Measurements from ENCODE around the gene CES5A.
"Not testable (repeated sequence)": the region's sequence is repeated elsewhere in the genome, so short reads cannot be mapped to it uniquely, and the experiment has no call there.

Gene CES5A

DNA sequence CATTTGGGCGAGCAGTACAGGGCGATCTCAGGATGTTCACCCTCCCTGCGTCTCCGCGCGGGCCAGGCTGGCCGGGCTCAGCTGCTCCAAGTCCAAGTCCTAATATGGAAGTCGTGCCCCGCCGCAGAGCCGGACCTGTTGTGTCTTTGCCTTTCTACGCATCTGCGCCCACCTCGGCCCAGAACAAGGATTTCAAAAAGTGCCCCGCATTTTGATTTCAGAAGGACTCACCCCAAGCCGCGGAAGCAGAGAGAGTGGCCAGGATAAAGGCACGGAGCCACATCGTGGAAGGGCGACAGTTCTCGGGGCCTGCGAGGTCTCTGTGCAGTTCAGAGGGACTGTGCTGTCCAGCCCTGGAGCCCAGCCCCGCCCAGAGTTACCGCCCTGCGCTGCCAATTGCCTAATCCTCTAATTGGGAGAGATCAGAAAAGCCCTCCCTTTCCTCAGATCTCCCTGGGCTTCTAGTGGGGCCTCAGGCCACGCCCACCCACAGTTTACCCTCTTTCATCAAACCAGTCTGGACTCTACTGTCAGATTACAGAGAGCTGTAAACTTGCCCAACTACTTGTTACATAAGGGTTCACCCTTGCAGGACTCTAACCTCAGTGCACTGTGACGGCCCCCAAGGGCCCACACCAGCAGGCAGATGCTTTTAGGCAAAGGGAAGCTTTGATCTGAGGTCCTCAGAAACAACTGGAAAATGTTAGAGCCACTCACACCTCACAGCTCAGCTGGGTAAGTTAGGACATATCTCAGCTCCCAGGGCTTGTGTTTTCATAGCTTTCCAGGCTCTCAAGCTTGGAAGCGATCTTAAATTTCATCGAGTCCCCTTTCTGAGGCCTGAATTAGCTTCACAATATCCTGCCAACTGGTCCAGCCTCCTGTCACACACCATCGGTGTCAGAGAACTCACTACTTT, 42.1 kb downstream of the CES5A start, which contains the start of gene CES1:
CES1 (minus strand) TSS at position 324 of the 919 bp plus-strand sequence; CDS start at position 283, 41 bp downstream.
- Histone ChIP-seq H3K36me3 (replicated peaks; ENCODE audit: low read depth, low read length) (no peaks in the 10 kb centered on the region), H3K4me2 (ENCODE audit: low read length) (peak within 1 kb of the TSS; percentile 23), H3K27ac (ENCODE audit: low read length) (no peak within 1 kb of the TSS), H3K79me2 (ENCODE audit: low read length) (no peaks in the 10 kb centered on the region), H4K20me1 (ENCODE audit: insufficient read depth, low read length) (no peaks in the 10 kb centered on the region), H3K4me1 (ENCODE audit: low read length) (peaks cover 12% of the 10 kb centered on the region), H3K9ac (ENCODE audit: low read length) (no peak within 1 kb of the TSS), H3K9me3 (ENCODE audit: insufficient read depth, low read length) (no peaks in the 10 kb centered on the region), H2AFZ (ENCODE audit: low read depth, low read length) (no peak within 1 kb of the TSS), H3K4me3 (ENCODE audit: low read length) (no peak within 1 kb of the TSS), H3K27me3 (ENCODE audit: low read depth, low read length) (no peaks in the 10 kb centered on the region; the same call in 1 of the 2 replicates)
- TF ChIP-seq, protein P1, sequence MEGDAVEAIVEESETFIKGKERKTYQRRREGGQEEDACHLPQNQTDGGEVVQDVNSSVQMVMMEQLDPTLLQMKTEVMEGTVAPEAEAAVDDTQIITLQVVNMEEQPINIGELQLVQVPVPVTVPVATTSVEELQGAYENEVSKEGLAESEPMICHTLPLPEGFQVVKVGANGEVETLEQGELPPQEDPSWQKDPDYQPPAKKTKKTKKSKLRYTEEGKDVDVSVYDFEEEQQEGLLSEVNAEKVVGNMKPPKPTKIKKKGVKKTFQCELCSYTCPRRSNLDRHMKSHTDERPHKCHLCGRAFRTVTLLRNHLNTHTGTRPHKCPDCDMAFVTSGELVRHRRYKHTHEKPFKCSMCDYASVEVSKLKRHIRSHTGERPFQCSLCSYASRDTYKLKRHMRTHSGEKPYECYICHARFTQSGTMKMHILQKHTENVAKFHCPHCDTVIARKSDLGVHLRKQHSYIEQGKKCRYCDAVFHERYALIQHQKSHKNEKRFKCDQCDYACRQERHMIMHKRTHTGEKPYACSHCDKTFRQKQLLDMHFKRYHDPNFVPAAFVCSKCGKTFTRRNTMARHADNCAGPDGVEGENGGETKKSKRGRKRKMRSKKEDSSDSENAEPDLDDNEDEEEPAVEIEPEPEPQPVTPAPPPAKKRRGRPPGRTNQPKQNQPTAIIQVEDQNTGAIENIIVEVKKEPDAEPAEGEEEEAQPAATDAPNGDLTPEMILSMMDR (IDR thresholded peaks at IDR 0.05; ENCODE audit: low read depth, low read length), result no peak
- no peak for TF ChIP-seq EZH2phosphoT487 (IDR thresholded peaks at IDR 0.05; ENCODE audit: low read depth)

GRCh38 chr16:55832425-55832772, 42.8 kb downstream of the CES5A start:
- H3K27ac ChIP-seq (ENCODE audit: low read length), result no peak overlapping the region
- H3K79me2 ChIP-seq (ENCODE audit: low read length), result no peaks in the 10 kb centered on the region
- H4K20me1 ChIP-seq (ENCODE audit: insufficient read depth, low read length), result no peaks in the 10 kb centered on the region
- no peak overlapping the region for H3K9ac ChIP-seq (ENCODE audit: low read length)
- no peaks in the 10 kb centered on the region; the same call in 1 of the 2 replicates for H3K27me3 ChIP-seq (ENCODE audit: low read depth, low read length)
- no peak overlapping the region for H3K4me3 ChIP-seq (ENCODE audit: low read length)
- H3K4me1 ChIP-seq (ENCODE audit: low read length), result peaks cover 12% of the 10 kb centered on the region
- no peak for TF ChIP-seq EZH2phosphoT487 (IDR thresholded peaks at IDR 0.05; ENCODE audit: low read depth)
- TF ChIP-seq, protein P1 (IDR thresholded peaks at IDR 0.05; ENCODE audit: low read depth, low read length), result no peak
- H3K36me3 ChIP-seq (replicated peaks; ENCODE audit: low read depth, low read length), result no peaks in the 10 kb centered on the region
- H3K4me2 ChIP-seq (ENCODE audit: low read length), result no peak overlapping the region
- no peaks in the 10 kb centered on the region for H3K9me3 ChIP-seq (ENCODE audit: insufficient read depth, low read length)
- H2AFZ ChIP-seq (ENCODE audit: low read depth, low read length), result no peak overlapping the region

GRCh38 chr16:55830658-55831294, 44.4 kb downstream of the CES5A start:
- Histone ChIP-seq H3K27me3 (ENCODE audit: low read depth, low read length) (no peaks in the 10 kb centered on the region; the same call in 1 of the 2 replicates), H3K79me2 (ENCODE audit: low read length) (no peaks in the 10 kb centered on the region), H3K4me3 (ENCODE audit: low read length) (no peak overlapping the region), H3K4me2 (ENCODE audit: low read length) (no peak overlapping the region), H3K9ac (ENCODE audit: low read length) (no peak overlapping the region), H3K36me3 (replicated peaks; ENCODE audit: low read depth, low read length) (no peaks in the 10 kb centered on the region), H2AFZ (ENCODE audit: low read depth, low read length) (no peak overlapping the region), H3K9me3 (ENCODE audit: insufficient read depth, low read length) (no peaks in the 10 kb centered on the region), H3K4me1 (ENCODE audit: low read length) (peaks cover 12% of the 10 kb centered on the region), H4K20me1 (ENCODE audit: insufficient read depth, low read length) (no peaks in the 10 kb centered on the region), H3K27ac (ENCODE audit: low read length) (no peak overlapping the region)
- TF ChIP-seq, protein P1 (IDR thresholded peaks at IDR 0.05; ENCODE audit: low read depth, low read length), result no peak
- TF ChIP-seq EZH2phosphoT487 (IDR thresholded peaks at IDR 0.05; ENCODE audit: low read depth), result no peak

GRCh38 chr16:55829232-55829631, 45.9 kb downstream of the CES5A start:
- H3K27me3 ChIP-seq (ENCODE audit: low read depth, low read length); H3K9ac ChIP-seq (ENCODE audit: low read length); H3K4me2 ChIP-seq (ENCODE audit: low read length); H2AFZ ChIP-seq (ENCODE audit: low read depth, low read length); H3K36me3 ChIP-seq (replicated peaks; ENCODE audit: low read depth, low read length); H3K4me3 ChIP-seq (ENCODE audit: low read length); H3K4me1 ChIP-seq (ENCODE audit: low read length); H4K20me1 ChIP-seq (ENCODE audit: insufficient read depth, low read length); H3K27ac ChIP-seq (ENCODE audit: low read length); H3K9me3 ChIP-seq (ENCODE audit: insufficient read depth, low read length); H3K79me2 ChIP-seq (ENCODE audit: low read length): not testable (repeated sequence)
